HG02981 (cell line): ENCODE measurements around the gene SSPN.

Source experiments
- ATAC-seq: cut with Tn5 transposase; IDR thresholded peaks from one replicate; pipeline ENCODE4 v1.9.1; 2021; ENCODE audit warnings: mild to moderate bottlenecking, moderate library complexity; ENCODE audit not compliant: unreplicated experiment

SSPN gene

DNA sequence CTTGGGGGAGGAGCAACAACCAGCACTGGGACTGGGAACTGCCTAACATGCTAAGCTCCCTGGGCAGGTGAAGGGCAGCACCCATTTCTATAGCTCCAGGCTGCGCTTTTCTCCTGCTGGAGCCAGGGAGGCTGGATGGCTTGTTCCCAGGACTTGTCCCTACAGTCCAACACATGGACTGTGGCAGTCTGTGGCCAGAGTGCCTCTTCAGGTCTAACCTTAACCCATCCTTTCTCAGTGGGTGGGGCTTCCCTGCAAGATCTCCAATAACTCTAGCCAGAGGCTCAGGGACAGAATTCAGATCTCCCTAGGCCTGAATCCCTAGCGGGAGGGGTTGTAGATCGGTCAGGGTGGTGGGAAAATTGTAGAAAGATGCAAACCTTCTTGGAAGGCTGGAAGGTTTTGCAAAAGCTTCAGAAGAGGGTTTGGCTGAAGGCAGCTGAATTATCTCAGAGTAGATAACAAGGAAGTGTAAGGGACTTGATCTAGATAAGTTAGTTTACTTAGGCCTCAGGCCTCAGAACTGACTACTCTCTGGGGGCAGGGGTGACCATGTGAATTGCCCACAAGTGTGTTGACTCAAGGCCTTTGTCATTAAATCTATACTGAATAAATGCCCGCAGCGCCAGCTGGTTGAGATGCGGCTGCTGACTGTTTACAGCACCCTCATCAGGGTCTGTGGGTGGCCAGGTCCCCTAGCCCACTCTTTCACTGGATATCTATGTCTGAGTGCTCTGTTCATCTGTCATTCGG, 60.7 kb downstream of the SSPN start:
- no peak for ATAC-seq

DNA sequence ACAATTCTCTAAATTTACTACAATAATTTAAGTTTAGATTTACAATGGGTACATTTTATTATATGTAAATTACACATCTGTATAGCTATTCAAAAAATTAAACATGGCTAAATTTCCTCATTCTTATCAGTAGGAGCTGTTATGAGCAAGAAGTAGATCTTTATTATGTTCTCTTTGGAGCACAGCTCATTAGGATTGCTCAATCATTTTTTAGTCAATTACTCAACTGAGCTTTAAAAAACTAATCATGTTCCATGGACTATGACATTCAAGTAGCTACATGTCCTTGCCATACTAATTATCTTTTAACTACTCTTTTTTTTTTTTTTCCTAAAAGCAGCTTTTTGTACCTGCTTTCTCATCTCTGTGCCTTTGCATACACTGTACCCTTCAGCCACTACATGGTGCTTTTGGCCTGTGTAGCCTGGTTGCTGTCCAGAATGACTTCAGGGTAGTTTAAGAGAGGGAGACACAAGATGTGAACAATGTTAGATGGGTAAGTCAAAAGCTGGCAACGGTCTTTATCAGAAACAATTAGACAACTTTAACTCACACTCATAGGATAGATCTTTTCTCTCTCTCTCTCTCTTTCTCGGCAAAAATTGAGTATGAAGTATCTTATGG, 69.0 kb downstream of the SSPN start:
- no peak for ATAC-seq

DNA sequence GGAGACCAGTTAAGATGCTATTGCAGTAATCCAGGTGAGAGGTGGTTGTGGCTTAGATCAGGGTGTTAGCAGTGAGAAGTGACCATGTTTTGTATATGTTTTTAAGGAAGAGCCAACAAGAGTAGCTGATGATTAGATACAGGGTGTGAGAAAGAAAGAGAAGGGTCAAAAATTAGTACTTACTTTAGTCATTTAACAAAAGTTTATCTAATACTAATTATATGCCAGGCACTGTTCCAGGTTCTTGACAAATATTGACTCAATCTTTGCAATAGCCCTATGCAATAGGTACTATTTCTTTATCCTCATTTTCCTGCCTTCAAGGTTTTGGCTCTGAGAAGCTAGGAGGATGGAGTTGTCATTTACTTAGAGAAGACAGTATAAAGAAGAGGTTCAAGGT, 70.2 kb downstream of the SSPN start:
- no peak for ATAC-seq

DNA sequence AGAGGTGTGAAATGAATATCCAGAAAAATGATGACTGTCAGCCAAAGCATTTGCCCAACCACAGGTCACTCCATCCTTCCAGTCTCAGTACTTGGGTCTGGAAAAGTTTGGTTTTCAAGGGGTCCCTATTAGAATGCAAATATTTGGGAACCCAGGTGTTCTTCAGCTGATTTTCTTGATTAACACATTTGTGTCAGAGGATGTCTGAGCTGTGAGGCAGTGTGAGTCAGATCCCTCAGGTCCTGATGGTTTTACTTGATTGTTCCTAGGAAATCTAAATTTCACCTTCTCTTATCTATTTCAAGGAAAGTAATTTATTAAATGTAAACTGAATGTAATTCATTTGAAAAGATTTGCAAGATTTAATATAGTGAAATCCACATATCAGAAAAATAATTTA, 71.5 kb downstream of the SSPN start:
- no peak for ATAC-seq

DNA sequence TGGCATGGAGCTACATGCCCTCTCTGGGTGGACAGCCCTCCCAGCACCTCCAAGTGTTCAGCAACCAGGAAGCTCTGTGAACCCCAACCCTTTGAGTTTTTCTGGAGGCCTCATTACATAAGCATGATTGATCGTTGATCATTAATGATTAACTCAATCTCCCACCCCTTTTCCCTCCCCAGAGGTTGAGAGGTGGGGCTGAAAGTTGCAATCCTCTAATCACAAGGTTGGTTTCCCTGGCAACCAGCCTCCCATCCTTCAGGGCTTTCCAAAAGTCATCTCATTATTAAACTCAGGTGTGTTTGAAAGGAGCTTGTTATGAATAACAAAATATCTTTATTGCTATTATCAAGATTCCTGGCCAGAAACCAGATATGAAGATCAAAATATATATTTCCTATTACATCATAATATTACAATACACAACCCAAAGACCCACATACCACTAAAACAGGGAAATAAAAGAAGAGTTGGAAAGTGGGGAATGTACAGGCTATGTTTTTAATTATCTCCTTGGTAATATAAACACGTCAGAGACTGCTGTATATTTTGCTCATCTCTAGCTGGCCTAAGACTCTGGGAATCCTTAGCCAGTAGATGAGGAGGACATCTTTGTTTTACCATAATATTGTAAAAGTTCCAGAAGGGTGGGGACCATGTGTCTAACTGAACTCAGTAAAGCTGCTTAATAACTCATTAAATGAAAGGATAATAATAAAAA, 73.6 kb downstream of the SSPN start:
- ATAC-seq, result no peak

DNA sequence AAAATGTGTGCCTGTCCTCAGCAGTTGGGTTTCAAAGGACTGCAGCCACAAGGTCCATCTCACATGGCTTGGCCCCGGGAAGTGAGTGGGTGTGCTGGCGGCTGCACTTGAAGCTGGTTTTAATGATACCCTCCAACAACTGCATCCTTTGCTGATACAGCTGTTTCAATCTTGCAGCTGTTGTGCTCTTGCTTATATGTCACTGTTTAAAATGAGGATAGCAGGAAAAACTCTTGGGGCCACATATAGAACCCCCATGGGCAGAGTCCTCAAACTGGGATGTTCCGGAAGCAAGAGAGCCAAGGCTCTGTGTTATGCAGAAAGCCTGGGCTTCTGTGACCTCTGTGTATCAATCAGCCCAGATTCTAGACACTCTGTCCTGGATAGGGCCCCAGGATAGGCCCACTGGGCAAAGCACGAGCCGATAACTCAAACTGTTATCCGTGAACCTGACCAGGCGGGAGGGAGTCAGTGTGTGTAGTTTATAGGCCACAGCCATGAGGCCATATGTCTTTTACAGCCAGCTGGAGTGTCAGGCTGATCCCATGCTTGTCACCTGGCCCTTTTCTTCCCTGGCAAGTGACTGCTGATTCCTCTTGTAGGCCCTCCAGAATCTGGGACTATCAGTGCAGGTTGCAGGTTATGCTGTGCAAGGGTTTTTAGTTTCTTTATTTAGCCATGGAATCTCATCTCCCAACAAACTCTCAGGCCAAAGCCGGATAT, 74.3 kb downstream of the SSPN start:
- ATAC-seq, result no peak

DNA sequence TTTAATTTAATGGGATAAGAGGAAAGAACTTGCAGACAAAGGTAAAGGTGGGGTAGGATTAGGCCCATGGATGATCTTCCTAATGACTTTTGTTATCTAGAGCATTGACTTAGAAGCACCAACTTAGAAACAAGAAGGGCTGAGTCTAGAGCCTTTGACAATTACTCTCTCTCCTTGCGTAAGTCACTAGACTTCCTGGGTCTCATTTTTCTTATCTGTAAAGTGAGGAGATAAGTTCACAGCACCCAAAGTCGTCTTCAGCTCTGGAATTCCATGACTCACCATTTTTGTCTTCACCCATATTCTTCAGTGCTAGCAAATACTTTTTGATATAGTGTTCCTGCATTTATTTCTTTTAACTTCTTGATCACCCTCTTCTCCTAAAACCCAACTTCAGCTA, 75.7 kb downstream of the SSPN start:
- ATAC-seq, result no peak

DNA sequence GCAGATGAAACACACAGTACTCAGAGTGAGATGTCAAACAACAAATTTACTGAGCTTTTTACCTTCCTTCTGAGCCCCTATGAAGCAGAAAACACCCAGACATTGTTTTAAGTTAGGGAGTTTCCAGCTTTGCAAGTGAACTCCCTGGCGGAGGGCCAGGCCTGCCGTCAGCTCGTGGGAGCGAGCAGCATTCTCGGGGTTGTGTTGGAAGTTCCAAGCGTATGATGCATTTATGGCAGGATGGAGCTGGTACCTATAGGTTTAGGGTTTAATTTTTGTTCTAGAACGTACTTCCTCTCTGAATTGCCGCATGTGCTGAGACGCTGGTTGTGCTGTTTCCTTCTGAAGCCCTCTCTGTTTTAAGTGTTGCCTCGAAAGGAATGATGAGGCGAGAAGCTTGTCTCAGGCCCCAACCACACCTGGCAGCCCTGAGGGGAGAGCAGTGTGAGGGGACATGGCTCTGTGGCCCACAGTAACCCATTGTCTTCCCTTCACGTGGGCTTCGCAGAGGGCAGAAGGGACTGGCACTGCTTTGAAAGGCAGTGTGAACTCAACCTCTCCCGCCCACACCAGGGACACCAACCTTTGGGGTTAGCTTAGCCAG, 76.6 kb downstream of the SSPN start:
- ATAC-seq, result no peak

DNA sequence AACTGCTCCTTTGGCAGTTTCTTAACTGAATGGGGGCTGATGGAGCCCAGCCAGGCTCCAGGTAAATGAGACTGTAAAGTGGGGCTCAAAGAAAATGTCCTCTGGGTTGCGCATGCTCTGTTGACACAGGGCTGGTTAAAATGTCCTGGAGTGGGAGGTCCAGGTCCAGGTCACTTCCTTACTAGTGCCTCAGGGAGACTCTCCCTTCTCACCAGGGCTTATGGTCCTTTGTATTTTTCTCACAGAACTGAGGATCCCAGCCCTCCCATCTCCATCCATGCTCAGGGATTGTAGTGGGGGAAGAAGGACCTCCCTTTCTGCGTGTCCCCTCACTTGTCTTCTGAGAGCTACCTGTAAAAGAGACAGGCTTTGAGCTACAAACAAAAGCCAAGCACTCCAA, 77.5 kb downstream of the SSPN start:
- no peak for ATAC-seq

DNA sequence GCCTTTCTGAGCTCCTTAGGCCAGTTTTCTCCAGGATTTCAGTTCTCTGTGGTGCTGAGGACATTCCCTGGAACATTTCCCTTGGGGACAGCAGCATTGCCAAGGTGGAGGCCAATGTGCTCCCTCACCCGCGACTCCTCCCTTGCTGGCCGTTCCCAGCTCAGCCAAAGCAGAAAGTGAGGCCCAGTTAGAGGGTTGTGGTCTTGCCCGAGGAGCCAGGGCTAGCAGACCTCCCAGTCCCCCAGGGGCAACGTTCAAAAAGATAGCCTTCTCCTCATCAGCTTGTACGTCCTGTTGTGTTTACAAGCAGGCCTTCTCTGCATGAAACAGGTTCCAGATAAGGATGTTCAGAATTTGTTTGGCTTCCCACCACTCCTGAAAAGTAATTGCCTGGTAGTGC, 78.4 kb downstream of the SSPN start:
- ATAC-seq, result no peak

DNA sequence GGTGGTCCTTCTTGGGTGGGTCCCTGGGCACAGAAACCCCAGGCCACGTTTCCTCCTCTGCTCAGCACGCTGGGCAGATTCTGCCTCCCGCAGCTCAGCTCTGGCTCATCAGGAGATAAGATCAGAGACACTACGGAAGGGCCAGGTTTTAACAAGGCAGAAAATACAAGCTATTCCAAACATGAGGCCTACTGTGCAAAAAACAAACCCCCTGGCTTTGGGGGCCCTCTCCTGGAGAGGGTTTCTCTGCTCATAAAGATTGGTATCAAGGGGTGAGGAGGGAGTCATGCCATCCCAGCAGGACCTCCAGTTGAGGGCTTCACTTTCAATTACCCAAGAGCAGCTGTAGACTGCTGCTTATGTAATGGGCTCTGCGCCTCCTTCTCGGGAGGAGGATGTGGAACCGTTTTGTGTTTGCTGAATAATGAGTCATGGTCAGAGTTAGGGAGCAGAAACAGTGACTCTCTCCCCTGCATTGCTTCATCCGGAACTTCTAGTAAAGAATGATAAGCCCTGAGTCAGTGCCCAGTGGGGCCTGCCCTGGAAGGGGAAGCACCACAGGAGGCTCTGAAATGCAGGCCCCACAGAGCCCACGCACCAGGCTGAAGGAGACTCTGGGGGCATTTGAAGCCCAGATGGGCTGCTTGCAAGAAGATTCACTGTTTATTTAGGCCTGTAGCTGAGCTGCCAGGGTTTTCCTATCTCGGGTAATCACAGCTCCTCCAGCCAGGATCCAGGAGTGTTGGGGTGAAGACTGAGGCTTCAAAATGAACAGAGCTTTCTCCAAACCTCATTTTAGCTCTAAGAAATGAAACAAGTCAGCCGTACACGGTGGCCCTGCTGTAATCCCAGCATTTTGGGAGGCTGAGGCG, 79.3 kb downstream of the SSPN start:
- peak; percentile 90 for ATAC-seq

DNA sequence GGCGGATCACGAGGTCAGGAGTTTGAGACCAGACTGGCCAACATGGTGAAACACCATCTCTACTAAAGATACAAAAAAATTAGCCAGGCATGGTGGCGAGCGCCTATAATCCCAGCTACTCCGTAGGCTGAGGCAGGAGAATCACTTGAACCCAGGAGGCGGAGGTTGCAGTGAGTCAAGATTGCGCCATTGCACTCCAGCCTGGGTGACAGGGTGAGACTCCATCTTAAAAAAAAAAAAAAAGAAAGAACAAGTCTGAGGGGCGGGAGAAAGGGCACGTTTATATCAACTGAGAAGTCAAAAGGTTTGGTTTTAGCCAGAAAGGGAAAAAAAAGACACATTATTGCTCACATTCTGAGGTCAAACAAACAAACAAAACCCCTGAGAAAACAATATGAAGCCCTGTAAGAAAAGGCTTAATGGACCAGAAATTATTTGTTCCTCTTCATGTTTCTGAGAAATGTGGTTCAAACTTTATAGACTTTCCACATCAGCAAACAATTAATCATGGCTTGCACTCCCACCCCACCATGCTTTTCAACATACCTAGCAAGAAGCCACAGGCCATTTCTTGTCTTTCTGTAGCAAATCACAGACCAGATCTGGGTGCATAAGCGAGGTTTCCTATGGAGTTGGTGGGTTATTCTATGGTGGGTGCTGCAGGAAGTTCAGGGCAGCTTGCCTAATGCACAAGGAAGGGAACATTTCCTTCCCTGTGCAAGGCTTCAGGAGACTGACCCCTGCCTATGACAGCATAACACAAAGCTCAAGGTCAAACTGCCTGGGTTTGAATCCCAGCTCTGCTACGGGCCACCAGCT, 80.1 kb downstream of the SSPN start:
- no peak for ATAC-seq

DNA sequence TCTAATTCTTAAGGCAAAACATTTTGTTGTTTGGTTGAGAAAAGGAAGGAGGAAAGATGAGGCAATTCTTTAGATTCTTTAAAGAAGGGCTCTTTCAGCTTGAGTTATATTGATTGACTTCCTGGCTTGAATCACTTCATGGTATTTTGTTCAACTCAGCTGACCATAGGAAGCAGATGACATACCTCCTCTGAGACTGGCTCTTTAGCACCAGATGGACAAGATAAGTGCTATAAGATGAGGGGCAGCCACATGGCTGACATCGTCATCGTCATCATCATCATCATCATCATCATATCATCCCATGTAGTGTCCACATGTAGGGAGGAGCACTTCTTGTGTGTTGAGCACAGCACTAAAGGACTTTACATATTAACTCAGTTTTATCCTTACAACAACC, 81.3 kb downstream of the SSPN start:
- no peak for ATAC-seq

DNA sequence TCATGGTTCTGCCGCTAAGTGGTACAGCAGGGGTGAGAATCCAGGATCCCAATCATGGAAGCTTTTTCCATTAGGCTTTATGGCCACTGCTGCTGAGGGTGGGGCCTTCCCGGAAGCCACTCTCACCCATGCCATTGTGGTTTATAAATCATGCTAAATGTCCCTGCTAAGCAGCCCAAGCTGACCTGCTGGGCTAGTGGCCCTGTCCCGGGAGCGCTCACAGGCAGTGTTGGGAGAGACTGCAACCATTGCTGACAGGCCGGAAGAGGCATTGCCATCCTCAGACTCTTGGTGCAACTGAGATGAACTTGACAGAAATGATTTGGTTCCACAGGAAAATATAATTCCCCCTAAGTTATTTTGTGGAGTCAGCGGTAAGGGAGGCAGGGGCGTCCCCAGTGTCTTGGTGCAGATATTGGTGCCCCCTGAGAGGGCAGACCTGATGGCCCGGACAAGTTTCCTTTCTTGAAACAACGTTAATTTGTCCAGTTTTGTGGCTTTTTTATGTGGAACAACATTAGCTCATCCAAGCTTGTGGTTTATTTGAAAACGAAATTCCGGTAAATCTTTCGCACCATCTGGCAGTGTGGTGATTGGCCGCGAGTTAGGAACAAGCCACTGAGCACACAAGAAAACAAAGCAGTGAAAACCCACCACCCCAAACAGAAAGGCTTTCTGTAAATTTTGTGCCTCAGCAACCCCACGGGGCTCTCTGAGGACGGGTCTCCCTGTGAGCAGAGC, 82.3 kb downstream of the SSPN start:
- ATAC-seq, result no peak

DNA sequence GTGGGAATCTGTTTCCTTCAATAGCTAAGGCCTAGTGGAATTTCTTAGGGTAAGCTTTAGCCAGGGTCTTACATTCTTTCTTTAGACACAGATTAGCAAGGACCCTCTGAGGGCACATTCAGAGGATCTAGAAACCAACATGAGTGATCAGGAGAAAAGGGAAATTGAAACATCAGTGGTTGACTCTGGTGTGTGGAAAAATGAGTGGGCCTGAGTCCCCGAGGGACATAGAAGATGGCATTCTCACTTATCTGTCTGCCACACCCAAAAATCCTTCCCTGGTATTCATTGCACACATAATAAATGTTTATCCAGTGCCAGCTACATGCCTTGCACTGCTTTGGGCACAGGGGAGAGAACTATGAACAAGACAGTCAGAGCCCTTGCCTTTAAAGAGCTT, 82.9 kb downstream of the SSPN start:
- no peak for ATAC-seq

DNA sequence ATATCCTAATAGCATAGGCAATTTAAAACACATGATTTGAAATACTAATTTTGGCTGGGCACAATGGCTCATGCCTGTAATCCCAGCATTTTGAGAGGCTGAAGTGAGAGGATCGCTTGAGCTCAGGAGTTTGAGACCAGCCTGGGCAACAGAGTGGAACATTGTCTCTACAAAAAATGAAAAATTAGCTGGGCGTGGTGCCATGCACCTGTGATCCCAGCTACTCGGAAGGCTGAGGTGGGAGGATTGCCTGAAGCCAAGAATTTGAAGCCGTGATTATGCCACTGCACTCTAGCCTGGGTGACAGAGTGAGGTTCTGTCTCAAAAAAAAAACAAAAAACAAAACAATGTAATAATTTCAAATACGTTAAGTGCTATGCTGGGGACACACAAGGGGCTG, 83.3 kb downstream of the SSPN start:
- no peak for ATAC-seq

DNA sequence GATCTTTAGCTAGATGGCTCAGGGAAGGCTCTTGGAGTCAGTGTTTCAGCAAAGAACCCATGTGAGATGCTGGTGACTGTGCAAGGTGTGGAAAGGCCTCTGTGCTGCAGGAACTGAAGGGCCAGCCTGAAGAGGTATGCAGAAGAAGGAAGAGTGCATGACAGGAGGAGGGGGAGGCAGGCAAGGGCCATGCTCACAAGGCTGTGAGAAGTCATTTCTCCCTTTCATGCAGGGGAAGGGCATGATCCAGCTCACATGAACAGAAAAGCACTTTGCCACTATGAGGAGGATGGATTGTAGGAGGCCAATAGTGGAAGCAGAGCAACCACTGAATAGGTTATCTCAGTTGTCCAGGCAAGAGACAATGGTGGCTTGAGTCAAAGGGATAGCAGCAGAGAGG, 83.7 kb downstream of the SSPN start:
- ATAC-seq, result no peak

DNA sequence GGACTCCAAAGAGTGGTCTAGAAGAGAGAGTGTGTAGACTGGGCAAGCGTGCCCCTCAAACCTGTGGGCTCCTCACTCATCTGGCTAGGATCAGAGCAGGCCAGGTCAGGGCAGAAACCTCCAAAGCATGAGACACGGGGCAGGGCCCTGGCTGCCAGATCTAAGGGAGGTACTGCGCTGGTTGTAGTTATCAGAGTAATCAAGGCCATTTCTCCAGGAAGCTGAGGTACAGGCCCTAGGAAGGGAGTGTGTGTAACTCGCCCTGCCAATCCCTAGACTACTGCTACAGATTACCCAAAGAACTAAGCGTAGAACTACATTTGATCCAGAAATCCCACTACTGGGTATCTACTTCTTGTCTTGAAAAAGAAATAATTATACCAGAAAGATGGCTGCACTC, 84.5 kb downstream of the SSPN start:
- no peak for ATAC-seq

DNA sequence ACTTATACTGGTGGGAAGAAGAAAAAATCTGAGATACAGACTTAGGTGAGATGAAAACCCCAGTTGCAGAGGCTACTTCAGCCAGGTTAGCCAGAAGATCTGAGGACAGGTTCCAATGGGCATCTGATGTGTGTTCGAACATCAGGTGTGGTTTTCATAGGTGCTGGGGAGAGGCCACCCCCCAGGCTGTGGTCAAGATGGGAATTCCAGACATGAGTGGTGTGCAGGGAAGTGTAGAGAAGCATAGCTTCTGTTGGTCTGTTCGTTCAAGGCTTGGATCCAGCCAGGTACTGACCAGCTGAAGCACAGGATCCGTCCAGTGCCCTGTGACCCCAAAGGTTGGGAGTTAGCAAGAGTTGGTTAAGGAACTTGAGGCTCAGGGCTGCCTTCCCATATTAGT, 85.5 kb downstream of the SSPN start:
- ATAC-seq, result no peak
